Measurements from ENCODE around the gene ZNF75A.

DNA sequence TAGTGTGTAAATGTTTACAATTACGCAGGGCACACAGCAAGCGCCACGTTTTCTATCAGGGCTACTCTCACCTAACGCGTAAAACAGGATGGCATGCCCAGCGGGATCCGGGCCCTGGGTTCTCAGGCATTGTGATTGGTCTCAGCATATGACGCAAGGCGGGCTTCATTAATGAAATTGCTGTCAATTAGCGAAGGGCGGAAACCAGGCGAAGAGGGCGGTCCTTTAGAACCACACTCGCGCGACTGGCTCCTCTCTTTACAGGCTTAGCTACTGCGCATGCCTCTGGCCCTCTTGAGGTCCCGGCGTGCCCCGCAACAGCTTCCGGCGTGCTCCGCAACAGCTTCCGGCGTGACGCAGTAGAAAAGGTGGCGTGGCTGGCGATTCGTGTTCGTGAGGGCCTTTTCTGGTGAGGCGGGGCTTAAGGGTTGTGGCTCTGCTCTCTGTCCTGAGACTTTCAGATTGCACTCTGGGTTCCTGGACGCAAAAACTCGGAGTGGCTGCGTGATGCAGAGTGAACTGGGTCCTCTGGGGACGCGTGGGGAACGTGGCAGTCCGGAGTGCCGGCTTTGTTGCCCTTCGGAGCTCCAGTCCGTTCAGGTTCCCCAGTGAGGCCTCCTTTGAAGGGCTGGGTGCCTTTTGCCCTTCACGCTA, 59.6 kb downstream of the ZNF75A start:
- TF ChIP-seq, protein P1, sequence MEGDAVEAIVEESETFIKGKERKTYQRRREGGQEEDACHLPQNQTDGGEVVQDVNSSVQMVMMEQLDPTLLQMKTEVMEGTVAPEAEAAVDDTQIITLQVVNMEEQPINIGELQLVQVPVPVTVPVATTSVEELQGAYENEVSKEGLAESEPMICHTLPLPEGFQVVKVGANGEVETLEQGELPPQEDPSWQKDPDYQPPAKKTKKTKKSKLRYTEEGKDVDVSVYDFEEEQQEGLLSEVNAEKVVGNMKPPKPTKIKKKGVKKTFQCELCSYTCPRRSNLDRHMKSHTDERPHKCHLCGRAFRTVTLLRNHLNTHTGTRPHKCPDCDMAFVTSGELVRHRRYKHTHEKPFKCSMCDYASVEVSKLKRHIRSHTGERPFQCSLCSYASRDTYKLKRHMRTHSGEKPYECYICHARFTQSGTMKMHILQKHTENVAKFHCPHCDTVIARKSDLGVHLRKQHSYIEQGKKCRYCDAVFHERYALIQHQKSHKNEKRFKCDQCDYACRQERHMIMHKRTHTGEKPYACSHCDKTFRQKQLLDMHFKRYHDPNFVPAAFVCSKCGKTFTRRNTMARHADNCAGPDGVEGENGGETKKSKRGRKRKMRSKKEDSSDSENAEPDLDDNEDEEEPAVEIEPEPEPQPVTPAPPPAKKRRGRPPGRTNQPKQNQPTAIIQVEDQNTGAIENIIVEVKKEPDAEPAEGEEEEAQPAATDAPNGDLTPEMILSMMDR (IDR thresholded peaks at IDR 0.05; ENCODE audit: low read depth, low read length, missing input control) = no peak
- TF ChIP-seq, protein P2, sequence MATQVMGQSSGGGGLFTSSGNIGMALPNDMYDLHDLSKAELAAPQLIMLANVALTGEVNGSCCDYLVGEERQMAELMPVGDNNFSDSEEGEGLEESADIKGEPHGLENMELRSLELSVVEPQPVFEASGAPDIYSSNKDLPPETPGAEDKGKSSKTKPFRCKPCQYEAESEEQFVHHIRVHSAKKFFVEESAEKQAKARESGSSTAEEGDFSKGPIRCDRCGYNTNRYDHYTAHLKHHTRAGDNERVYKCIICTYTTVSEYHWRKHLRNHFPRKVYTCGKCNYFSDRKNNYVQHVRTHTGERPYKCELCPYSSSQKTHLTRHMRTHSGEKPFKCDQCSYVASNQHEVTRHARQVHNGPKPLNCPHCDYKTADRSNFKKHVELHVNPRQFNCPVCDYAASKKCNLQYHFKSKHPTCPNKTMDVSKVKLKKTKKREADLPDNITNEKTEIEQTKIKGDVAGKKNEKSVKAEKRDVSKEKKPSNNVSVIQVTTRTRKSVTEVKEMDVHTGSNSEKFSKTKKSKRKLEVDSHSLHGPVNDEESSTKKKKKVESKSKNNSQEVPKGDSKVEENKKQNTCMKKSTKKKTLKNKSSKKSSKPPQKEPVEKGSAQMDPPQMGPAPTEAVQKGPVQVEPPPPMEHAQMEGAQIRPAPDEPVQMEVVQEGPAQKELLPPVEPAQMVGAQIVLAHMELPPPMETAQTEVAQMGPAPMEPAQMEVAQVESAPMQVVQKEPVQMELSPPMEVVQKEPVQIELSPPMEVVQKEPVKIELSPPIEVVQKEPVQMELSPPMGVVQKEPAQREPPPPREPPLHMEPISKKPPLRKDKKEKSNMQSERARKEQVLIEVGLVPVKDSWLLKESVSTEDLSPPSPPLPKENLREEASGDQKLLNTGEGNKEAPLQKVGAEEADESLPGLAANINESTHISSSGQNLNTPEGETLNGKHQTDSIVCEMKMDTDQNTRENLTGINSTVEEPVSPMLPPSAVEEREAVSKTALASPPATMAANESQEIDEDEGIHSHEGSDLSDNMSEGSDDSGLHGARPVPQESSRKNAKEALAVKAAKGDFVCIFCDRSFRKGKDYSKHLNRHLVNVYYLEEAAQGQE (IDR thresholded peaks at IDR 0.05) = no peak
- TF ChIP-seq, protein P3, sequence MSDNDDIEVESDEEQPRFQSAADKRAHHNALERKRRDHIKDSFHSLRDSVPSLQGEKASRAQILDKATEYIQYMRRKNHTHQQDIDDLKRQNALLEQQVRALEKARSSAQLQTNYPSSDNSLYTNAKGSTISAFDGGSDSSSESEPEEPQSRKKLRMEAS (IDR thresholded peaks at IDR 0.05) = peak; percentile 31

All from liver (tissue), 2 donors.